HepG2 (cell line): Measurements from ENCODE around the gene VWCE.

Experiments
- CBX5 ChIP-seq: sonication (generic); formaldehyde crosslinking; IDR thresholded peaks from 2 replicates; pipeline ENCODE4 v1.4.0; 2020; ENCODE audit warnings: missing genetic modification reagents, borderline replicate concordance
- CTCF ChIP-seq: sonication (generic); formaldehyde crosslinking; IDR thresholded peaks from 2 replicates; pipeline ENCODE4 v1.5.0; 2020; ENCODE audit warnings: mild to moderate bottlenecking, missing genetic modification reagents, moderate library complexity
- EZH2 ChIP-seq: conservative IDR thresholded peaks from 2 replicates; pipeline ENCODE4 v1.6.1; 2012; ENCODE audit warnings: mild to moderate bottlenecking, low read depth, low read length, moderate library complexity
- GTF2F1 ChIP-seq: fragments of 150-350 bp; IDR thresholded peaks from 2 replicates; pipeline ENCODE4 v1.6.1; 2014; ENCODE audit warnings: low read length
- MAFG ChIP-seq: sonication (generic); formaldehyde crosslinking; IDR thresholded peaks from 2 replicates; pipeline ENCODE4 v1.5.1; 2020; ENCODE audit warnings: mild to moderate bottlenecking, missing genetic modification reagents
- RAD21 ChIP-seq: fragments of 450-650 bp; formaldehyde crosslinking; IDR thresholded peaks from 2 replicates; pipeline ENCODE4 v1.5.0; 2020; ENCODE audit warnings: mild to moderate bottlenecking
- SMYD3 ChIP-seq: sonication (generic); formaldehyde crosslinking; IDR thresholded peaks from 2 replicates; pipeline ENCODE4 v1.8.1; 2023; ENCODE audit warnings: mild to moderate bottlenecking, missing genetic modification reagents
- ZNF468 ChIP-seq: sonication (generic); formaldehyde crosslinking; IDR thresholded peaks from 2 replicates; pipeline ENCODE4 v1.8.0; 2022; ENCODE audit warnings: mild to moderate bottlenecking, moderate library complexity, missing genetic modification reagents

DNA sequence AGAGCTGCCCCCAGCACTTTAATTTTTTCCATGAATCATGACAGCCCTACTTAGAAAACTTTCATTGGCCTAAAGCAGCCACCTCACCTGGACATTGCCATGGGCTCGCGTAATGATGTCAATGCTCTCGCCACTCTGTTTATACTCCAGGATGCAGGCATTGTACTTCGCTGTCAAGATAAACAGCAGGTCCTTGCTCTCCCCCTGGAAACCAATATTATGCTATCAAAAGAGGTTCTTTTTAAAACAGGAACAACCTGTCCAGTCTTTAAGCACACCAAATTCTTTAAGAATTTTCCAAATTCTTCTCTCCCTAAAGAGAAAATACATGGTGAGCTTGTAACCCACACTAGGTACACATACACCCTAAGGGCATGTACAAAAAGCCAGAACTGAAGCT is 34.8 kb upstream of the VWCE start:
- TF ChIP-seq MAFG (CRISPR knock-in tag) (no peak), GTF2F1 (no peak), ZNF468 (CRISPR knock-in tag) (no peak), CTCF (CRISPR knock-in tag) (no peak), EZH2 (no peak), SMYD3 (CRISPR knock-in tag) (no peak), RAD21 (no peak), CBX5 (no peak)
